H1 (cell line): ENCODE results near the gene NR2F6.

Experiments used
- ASH2L ChIP-seq: fragments of 200-600, 300-600 bp; sonication (generic); IDR thresholded peaks from one replicate; pipeline ENCODE4 v1.7.1; 2017; ENCODE audit warnings: low read length
- EGR1 ChIP-seq: IDR thresholded peaks from 2 replicates; pipeline ENCODE4 v1.6.1; 2011; ENCODE audit warnings: low read depth, low read length, borderline replicate concordance
- EP300 ChIP-seq, 2 experiments: IDR thresholded peaks; 1 replicate in 1 of 2; 2 replicates in 1 of 2; pipeline ENCODE4 v1.6.1; 2011 to 2012; ENCODE audit warnings: low read depth in 2 of 2, low read length in 2 of 2, mild to moderate bottlenecking in 2 of 2, borderline replicate concordance in 1 of 2, inconsistent platforms in 1 of 2, moderate library complexity in 1 of 2
- GTF2F1 ChIP-seq: IDR thresholded peaks from 2 replicates; pipeline ENCODE4 v1.6.1; 2012; ENCODE audit warnings: low read depth, low read length, improper control_type of control experiment, borderline replicate concordance
- JUN ChIP-seq: IDR thresholded peaks from 2 replicates; pipeline ENCODE4 v1.6.1; 2011; ENCODE audit warnings: low read depth, mild to moderate bottlenecking, improper control_type of control experiment, low read length
- POLR2A ChIP-seq, 2 experiments: IDR thresholded peaks; 1 replicate in 1 of 2; 2 replicates in 1 of 2; pipeline ENCODE4 v1.6.1; 2011; ENCODE audit warnings: low read depth in 2 of 2, low read length in 2 of 2, mild to moderate bottlenecking in 2 of 2; ENCODE audit errors: control extremely low read depth in 1 of 2
- POLR2AphosphoS5 ChIP-seq: IDR thresholded peaks from 2 replicates; pipeline ENCODE4 v1.6.1; 2011; ENCODE audit warnings: low read depth, low read length
- RFX5 ChIP-seq: IDR thresholded peaks from 2 replicates; pipeline ENCODE4 v1.6.1; 2011; ENCODE audit warnings: low read depth, low read length, improper control_type of control experiment, borderline replicate concordance
- SIN3A ChIP-seq, 2 experiments: IDR thresholded peaks in 1 of 2; conservative IDR thresholded peaks in 1 of 2; 2 replicates each; pipeline ENCODE4 v1.6.1; 2011 to 2012; ENCODE audit warnings: low read length in 2 of 2, improper control_type of control experiment in 1 of 2, low read depth in 1 of 2, mild to moderate bottlenecking in 1 of 2
- TCF12 ChIP-seq: IDR thresholded peaks from 2 replicates; pipeline ENCODE4 v1.6.1; 2011; ENCODE audit warnings: low read depth, mild to moderate bottlenecking, low read length
- TF ChIP-seq, protein P1 (sequence below), 3 experiments: IDR thresholded peaks; 1 replicate in 2 of 3; 2 replicates in 1 of 3; pipeline versions ENCODE4 v1.5.1 to v1.6.1; 2011; ENCODE audit warnings: low read length in 3 of 3, mild to moderate bottlenecking in 3 of 3, inconsistent platforms in 2 of 3, low read depth in 1 of 3, moderate library complexity in 1 of 3; ENCODE audit not compliant: insufficient read depth in 1 of 3; ENCODE audit errors: control extremely low read depth in 1 of 3

- TF ChIP-seq JUN (no peak), TCF12 (no peak), POLR2A (IDR thresholded peaks at IDR 0.05; ENCODE audit: control extremely low read depth in 1 of 2, low read depth in 2 of 2, low read length in 2 of 2) (no peak), POLR2AphosphoS5 (no peak), EGR1 (no peak), RFX5 (no peak), EP300 (IDR thresholded peaks at IDR 0.05; ENCODE audit: borderline replicate concordance in 1 of 2, low read depth in 2 of 2, low read length in 2 of 2) (no peak), GTF2F1 (no peak), ASH2L (no peak), SIN3A (conservative IDR thresholded peaks at IDR 0.05 in 1 of 2, IDR thresholded peaks at IDR 0.05 in 1 of 2; ENCODE audit: low read depth in 1 of 2, low read length in 2 of 2) (no peak)
- TF ChIP-seq, protein P1, sequence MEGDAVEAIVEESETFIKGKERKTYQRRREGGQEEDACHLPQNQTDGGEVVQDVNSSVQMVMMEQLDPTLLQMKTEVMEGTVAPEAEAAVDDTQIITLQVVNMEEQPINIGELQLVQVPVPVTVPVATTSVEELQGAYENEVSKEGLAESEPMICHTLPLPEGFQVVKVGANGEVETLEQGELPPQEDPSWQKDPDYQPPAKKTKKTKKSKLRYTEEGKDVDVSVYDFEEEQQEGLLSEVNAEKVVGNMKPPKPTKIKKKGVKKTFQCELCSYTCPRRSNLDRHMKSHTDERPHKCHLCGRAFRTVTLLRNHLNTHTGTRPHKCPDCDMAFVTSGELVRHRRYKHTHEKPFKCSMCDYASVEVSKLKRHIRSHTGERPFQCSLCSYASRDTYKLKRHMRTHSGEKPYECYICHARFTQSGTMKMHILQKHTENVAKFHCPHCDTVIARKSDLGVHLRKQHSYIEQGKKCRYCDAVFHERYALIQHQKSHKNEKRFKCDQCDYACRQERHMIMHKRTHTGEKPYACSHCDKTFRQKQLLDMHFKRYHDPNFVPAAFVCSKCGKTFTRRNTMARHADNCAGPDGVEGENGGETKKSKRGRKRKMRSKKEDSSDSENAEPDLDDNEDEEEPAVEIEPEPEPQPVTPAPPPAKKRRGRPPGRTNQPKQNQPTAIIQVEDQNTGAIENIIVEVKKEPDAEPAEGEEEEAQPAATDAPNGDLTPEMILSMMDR (IDR thresholded peaks at IDR 0.05; ENCODE audit: control extremely low read depth in 1 of 3, insufficient read depth in 1 of 3, low read depth in 1 of 3, low read length in 3 of 3) = no peak
Measured at GRCh38 chr19:17293605-17294004, 47.9 kb upstream of the NR2F6 start.
